BJ (cell line): ENCODE results near the gene RHEX. TPM values are rescaled to one million over a fixed set of nuclear protein-coding genes. Genes with fewer than 3 reads are reported as not detected.

Experiments used
- CTCF ChIA-PET: fragments of 350-600 bp; formaldehyde crosslinking; extraction: SDS; loops from one replicate; lab custom pipeline; 2021; ENCODE audit warnings: antibody characterized with exemption, inconsistent platforms; lab: Yijun Ruan, JAX
- POLR2A ChIA-PET: fragments of 300-600 bp; sonication (Branson Sonifier 250); formaldehyde crosslinking; extraction: SDS; loops from one replicate; lab custom pipeline; 2021; ENCODE audit warnings: antibody characterized with exemption; lab: Charles Lee
- DNase-seq: peaks from one replicate; pipeline ENCODE4 v3.0.0-alpha.2; 2011; ENCODE audit warnings: low read depth
- H3K27me3 ChIP-seq: 2 replicates; pipeline ENCODE4 v1.6.0; 2011; ENCODE audit warnings: low read length; ENCODE audit not compliant: control insufficient read depth, insufficient read depth
- H3K36me3 ChIP-seq: 2 replicates; pipeline ENCODE4 v1.5.1; 2011; ENCODE audit warnings: low read length; ENCODE audit not compliant: control insufficient read depth, insufficient read depth
- H3K4me3 ChIP-seq: 2 replicates; pipeline ENCODE4 v1.5.1; 2011; ENCODE audit warnings: low read depth, mild to moderate bottlenecking, control low read depth, low read length
- polyA plus RNA-seq: library from polyadenylated mRNA; depleted of rRNA; stranded (reverse); fragments of >200 nt; gene quantifications from 2 replicates; pipeline ENCODE4 v1.2.3, GENCODE V29; 2011
- TF ChIP-seq, protein P1 (sequence below): IDR thresholded peaks from 2 replicates; pipeline ENCODE4 v1.5.1; 2011; ENCODE audit warnings: low read depth, mild to moderate bottlenecking, control low read depth, inconsistent platforms, low read length, moderate library complexity; ENCODE audit not compliant: insufficient read depth

The RHEX gene
- polyA plus RNA-seq, 1 experiment, result not detected

GRCh38 chr1:206030714-206031113, 22.3 kb upstream of the RHEX start:
- CTCF ChIA-PET, result interaction anchor here (0.9 to 4.5 kb wide), 19 partner anchors 9 to 98 kb away, joined by 3 to 26 read pairs (median 6); partner anchors contain the start of gene RAB7B
- peaks cover 14% of the 10 kb centered on the region for H3K27me3 ChIP-seq
- H3K4me3 ChIP-seq, result no peak overlapping the region
- no peaks in the 10 kb centered on the region for H3K36me3 ChIP-seq
- POLR2A ChIA-PET, result no interaction called here
- TF ChIP-seq, protein P1, sequence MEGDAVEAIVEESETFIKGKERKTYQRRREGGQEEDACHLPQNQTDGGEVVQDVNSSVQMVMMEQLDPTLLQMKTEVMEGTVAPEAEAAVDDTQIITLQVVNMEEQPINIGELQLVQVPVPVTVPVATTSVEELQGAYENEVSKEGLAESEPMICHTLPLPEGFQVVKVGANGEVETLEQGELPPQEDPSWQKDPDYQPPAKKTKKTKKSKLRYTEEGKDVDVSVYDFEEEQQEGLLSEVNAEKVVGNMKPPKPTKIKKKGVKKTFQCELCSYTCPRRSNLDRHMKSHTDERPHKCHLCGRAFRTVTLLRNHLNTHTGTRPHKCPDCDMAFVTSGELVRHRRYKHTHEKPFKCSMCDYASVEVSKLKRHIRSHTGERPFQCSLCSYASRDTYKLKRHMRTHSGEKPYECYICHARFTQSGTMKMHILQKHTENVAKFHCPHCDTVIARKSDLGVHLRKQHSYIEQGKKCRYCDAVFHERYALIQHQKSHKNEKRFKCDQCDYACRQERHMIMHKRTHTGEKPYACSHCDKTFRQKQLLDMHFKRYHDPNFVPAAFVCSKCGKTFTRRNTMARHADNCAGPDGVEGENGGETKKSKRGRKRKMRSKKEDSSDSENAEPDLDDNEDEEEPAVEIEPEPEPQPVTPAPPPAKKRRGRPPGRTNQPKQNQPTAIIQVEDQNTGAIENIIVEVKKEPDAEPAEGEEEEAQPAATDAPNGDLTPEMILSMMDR, result peak; percentile 94
- no peak for DNase-seq

DNA sequence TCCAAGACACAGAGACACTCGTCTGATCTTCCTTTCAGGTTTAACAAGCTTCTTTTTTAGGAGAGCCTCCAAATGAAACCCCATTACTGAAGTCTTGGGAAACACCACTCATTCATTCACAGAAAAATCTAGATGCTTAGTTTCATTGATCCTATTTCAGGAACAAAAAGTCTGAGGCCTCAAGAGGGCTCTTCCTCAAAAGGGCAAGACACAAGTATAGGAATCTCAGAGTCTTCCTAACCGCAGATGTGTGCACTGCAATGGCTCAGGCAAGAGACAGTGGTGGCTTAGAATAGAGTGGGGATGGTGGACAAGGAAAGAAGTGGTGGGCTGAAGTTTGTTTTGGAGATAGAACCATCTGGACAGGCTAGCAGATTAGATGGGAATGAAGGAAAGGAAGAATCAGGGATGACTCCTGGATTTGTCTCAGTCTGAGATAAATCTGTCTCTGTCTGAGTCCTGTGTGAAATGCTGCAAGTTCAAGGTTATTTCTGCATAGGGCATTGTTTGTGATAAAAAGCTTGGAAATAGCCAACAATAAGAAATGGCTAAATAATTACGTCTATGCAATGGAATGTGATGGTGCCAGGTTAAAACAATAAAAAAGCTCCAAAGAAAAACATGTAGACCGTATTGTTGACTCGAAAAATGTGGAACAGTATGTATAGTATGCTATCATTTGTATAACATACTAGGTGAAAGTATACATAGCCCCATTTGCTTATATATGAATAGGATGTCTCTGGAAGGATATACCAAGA, 20.4 kb upstream of the RHEX start:
- no peak for DNase-seq
- Histone ChIP-seq H3K4me3 (no peak overlapping the region), H3K36me3 (no peaks in the 10 kb centered on the region), H3K27me3 (peaks cover 15% of the 10 kb centered on the region)
- TF ChIP-seq, protein P1, result no peak
- ChIA-PET POLR2A (no interaction called here), CTCF (interaction anchor here (1.4 to 4.5 kb wide), 4 partner anchors 16 to 79 kb away, joined by 4 to 26 read pairs (median 10); no protein-coding TSS in a partner anchor)

DNA sequence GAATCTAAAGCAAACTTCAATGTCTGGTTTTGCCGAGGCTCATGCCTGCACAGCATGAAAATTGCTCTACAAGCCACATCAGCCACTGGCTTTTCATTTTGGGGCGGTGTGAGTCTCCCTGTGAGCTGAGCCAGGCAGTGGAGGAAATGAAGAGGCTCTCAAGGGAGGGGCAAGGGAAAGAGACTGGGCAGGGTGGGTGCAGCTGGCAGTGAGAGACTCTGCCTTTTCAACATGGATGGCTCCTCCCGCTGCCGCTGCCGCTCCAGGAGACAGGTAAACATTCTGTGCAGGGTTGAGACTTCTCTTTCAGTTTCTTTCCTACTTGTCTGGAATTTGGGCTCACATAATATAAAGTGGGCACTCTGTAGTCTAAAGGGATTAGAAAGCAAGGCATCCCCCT, 17.9 kb upstream of the RHEX start:
- CTCF ChIA-PET, result interaction anchor here (0.8 to 1.7 kb wide), 4 partner anchors 10 to 73 kb away, joined by 3 to 4 read pairs (median 4); partner anchors contain the start of gene RAB7B
- Histone ChIP-seq H3K27me3 (peaks cover 25% of the 10 kb centered on the region), H3K4me3 (no peak overlapping the region), H3K36me3 (no peaks in the 10 kb centered on the region)
- no peak for DNase-seq
- POLR2A ChIA-PET, result no interaction called here
- TF ChIP-seq, protein P1, result no peak

GRCh38 chr1:206036663-206037455, 16.1 kb upstream of the RHEX start:
- DNase-seq, result no peak
- CTCF ChIA-PET, result interaction anchor here (1.8 to 2.0 kb wide), 2 partner anchors 8 to 70 kb away, joined by 6 to 8 read pairs; no protein-coding TSS in a partner anchor
- H3K27me3 ChIP-seq, result peaks cover 33% of the 10 kb centered on the region
- TF ChIP-seq, protein P1, result no peak
- no peak overlapping the region for H3K4me3 ChIP-seq
- POLR2A ChIA-PET, result no interaction called here
- no peaks in the 10 kb centered on the region for H3K36me3 ChIP-seq

DNA sequence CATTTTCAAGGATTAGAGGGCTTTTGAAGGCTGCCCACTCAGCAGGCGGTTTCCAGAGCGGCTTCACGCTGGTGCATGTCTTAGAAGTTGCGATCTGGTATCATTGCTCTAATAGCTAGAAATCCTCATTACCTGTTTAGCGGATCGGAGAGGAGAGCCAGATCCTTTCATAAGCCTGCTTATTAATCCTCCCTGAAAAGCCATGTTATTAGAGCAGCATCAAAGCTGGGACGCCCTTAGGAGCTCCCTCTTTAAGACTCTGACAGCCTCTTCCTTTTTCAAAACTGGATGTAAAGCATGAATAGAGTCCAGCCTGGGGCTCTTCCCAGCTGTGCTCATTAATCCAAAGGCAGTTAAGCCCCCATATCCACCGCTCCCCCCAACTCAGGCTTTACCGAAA, 15.4 kb upstream of the RHEX start:
- Histone ChIP-seq H3K4me3 (no peak overlapping the region), H3K36me3 (no peaks in the 10 kb centered on the region), H3K27me3 (peaks cover 33% of the 10 kb centered on the region)
- ChIA-PET CTCF (interaction anchor here (0.8 to 2.0 kb wide), 3 partner anchors 8 to 69 kb away, joined by 3 to 8 read pairs (median 6); no protein-coding TSS in a partner anchor), POLR2A (no interaction called here)
- DNase-seq, result no peak
- TF ChIP-seq, protein P1, result no peak
